Panc1 (cell line): Measurements from ENCODE around the gene HSD17B1. TPM values are rescaled to one million over a fixed set of nuclear protein-coding genes. Genes with fewer than 3 reads are reported as not detected.

ENCODE experiments used
- ATAC-seq: fragments of 200-7000 bp; cut with Tn5 transposase; 2 replicates; pipeline ENCODE4 v1.9.1; 2020; ENCODE audit warnings: mild to moderate bottlenecking, moderate library complexity
- BruUV-seq: library from RNA; stranded (reverse); fragments of 400-500 nt; replicated peaks from 2 replicates; lab custom pipeline; 2021; lab: Mats Ljungman, UMichigan
- CTCF ChIA-PET: fragments of 300-600 bp; sonication (Branson Sonifier 250); formaldehyde crosslinking; loops from one replicate; lab custom pipeline; 2022; ENCODE audit warnings: antibody characterized with exemption; lab: Charles Lee
- POLR2A ChIA-PET: fragments of 300-600 bp; sonication (Branson Sonifier 250); formaldehyde crosslinking; loops from one replicate; lab custom pipeline; 2022; ENCODE audit warnings: antibody characterized with exemption; lab: Charles Lee
- DNase-seq: peaks from one replicate; pipeline ENCODE4 v3.0.0-alpha.2; 2010; ENCODE audit warnings: low read depth, low spot score
- H3K27ac ChIP-seq: 2 replicates; pipeline ENCODE4 v1.5.1; 2011; ENCODE audit warnings: mild to moderate bottlenecking, low read length, inconsistent platforms
- H3K27me3 ChIP-seq: fragments of 200-500 bp; sonication (Bioruptor generic); 2 replicates; pipeline ENCODE4 v1.6.0; 2014; ENCODE audit warnings: low read length, inconsistent platforms; ENCODE audit not compliant: control insufficient read depth, insufficient read depth
- H3K36me3 ChIP-seq: fragments of 200-500 bp; sonication (Bioruptor generic); 2 replicates; pipeline ENCODE4 v1.5.1; 2014; ENCODE audit warnings: inconsistent platforms, mild to moderate bottlenecking, low read length, moderate library complexity; ENCODE audit not compliant: control insufficient read depth, insufficient read depth
- H3K4me1 ChIP-seq: 2 replicates; pipeline ENCODE4 v1.5.1; 2011; ENCODE audit warnings: inconsistent platforms, mild to moderate bottlenecking, low read length, moderate library complexity; ENCODE audit not compliant: control insufficient read depth, insufficient read depth
- H3K4me3 ChIP-seq, 2 experiments: 2 replicates each; pipeline ENCODE4 v1.5.1; 2011 to 2012; ENCODE audit warnings: low read depth in 2 of 2, low read length in 2 of 2, mild to moderate bottlenecking in 2 of 2, inconsistent platforms in 1 of 2, moderate library complexity in 1 of 2
- H3K9me3 ChIP-seq: fragments of 200-500 bp; sonication (Bioruptor generic); 2 replicates; pipeline ENCODE4 v1.5.1; 2014; ENCODE audit warnings: low read depth, mild to moderate bottlenecking, inconsistent platforms, low read length, moderate library complexity; ENCODE audit not compliant: control insufficient read depth, insufficient read depth
- CTCF ChIP-seq: fragments of 450-650 bp; IDR thresholded peaks from 2 replicates; pipeline ENCODE4 v1.5.1; 2017; ENCODE audit warnings: mild to moderate bottlenecking
- POLR2AphosphoS5 ChIP-seq: IDR thresholded peaks from 2 replicates; pipeline ENCODE4 v1.6.1; 2012; ENCODE audit warnings: mild to moderate bottlenecking, low read depth, low read length, moderate library complexity
- REST ChIP-seq, 2 experiments: IDR thresholded peaks; 2 replicates each; pipeline ENCODE4 v1.6.1; 2011 to 2012; ENCODE audit warnings: low read depth in 2 of 2, control low read depth in 1 of 2, low read length in 1 of 2, mild to moderate bottlenecking in 1 of 2, moderate library complexity in 1 of 2; ENCODE audit not compliant: insufficient read depth in 1 of 2
- SIN3A ChIP-seq: IDR thresholded peaks from 2 replicates; pipeline ENCODE4 v1.6.1; 2012; ENCODE audit warnings: low read depth, mild to moderate bottlenecking, low read length, moderate library complexity, borderline replicate concordance; ENCODE audit not compliant: insufficient read depth
- TCF7L2 ChIP-seq: IDR thresholded peaks from 2 replicates; pipeline ENCODE4 v1.6.1; 2011; ENCODE audit warnings: mild to moderate bottlenecking, low read depth, low read length, inconsistent platforms
- in situ Hi-C: cut with HindIII; loops from 2 replicates; pipeline ENCODE4 v1.10.0; 2016; ENCODE audit warnings: low sequenced_read_pairs, low pct_unique_long_range_greater_than_20kb
- intact Hi-C: fragments of 100-400 bp; cut with micrococcal nuclease; formaldehyde crosslinking; loops from one replicate; pipeline ENCODE4 v1.10.0; 2022; ENCODE audit not compliant: unreplicated experiment
- total RNA-seq: library from RNA; stranded (reverse); gene quantifications from one replicate; pipeline ENCODE4 v1.2.1, GENCODE V29; 2021; ENCODE audit not compliant: unreplicated experiment

Gene HSD17B1
- total RNA-seq, 1 experiment from 2014 or later = 5.4 TPM

GRCh38 chr17:42553161-42553818 lies 567 bp downstream of the HSD17B1 start:
- H3K9me3 ChIP-seq = no peaks in the 10 kb centered on the region
- CTCF ChIA-PET = interaction anchor here (0.6 kb wide), 1 partner anchor 309 kb away, joined by 5 read pairs; no protein-coding TSS in a partner anchor
- no peak for DNase-seq
- peak; percentile 38 for TF ChIP-seq CTCF
- TF ChIP-seq SIN3A = no peak
- TF ChIP-seq POLR2AphosphoS5 = no peak
- no peak for TF ChIP-seq TCF7L2
- no peak for TF ChIP-seq REST (IDR thresholded peaks at IDR 0.05; ENCODE audit: insufficient read depth in 1 of 2, low read depth in 2 of 2, low read length in 1 of 2)
- POLR2A ChIA-PET = interaction anchor here (0.6 kb wide), 2 partner anchors 11 to 385 kb away, joined by 4 read pairs; no protein-coding TSS in a partner anchor
- peak overlapping the region; percentile 63 for H3K27ac ChIP-seq
- peak overlapping the region; percentile 68 to 69 for H3K4me3 ChIP-seq
- intact Hi-C loops = no loop called here
- peaks cover 19% of the 10 kb centered on the region; the same call in 1 of the 2 replicates for H3K4me1 ChIP-seq
- in situ Hi-C loops = no loop called here
- no peaks in the 10 kb centered on the region for H3K36me3 ChIP-seq
- BruUV-seq = no TSS peak
- H3K27me3 ChIP-seq = no peaks in the 10 kb centered on the region
- peak; percentile 64 for ATAC-seq

GRCh38 chr17:42553866-42554249 lies 1.1 kb downstream of the HSD17B1 start:
- POLR2A ChIA-PET = interaction anchor here (0.6 kb wide), 2 partner anchors 11 to 384 kb away, joined by 4 read pairs; no protein-coding TSS in a partner anchor
- CTCF ChIA-PET = interaction anchor here (0.6 kb wide), 2 partner anchors 309 to 526 kb away, joined by 5 to 6 read pairs; no protein-coding TSS in a partner anchor
- no peaks in the 10 kb centered on the region for H3K27me3 ChIP-seq
- H3K27ac ChIP-seq = peak overlapping the region; percentile 63
- intact Hi-C loops (no loop called here), in situ Hi-C loops (no loop called here)
- DNase-seq (no peak), ATAC-seq (peak; percentile 57)
- H3K4me3 ChIP-seq = peak overlapping the region; percentile 68 to 69
- no peaks in the 10 kb centered on the region for H3K36me3 ChIP-seq
- peaks cover 17% of the 10 kb centered on the region; the same call in 1 of the 2 replicates for H3K4me1 ChIP-seq
- no TSS peak for BruUV-seq
- no peak for TF ChIP-seq SIN3A
- no peak for TF ChIP-seq CTCF
- no peak for TF ChIP-seq POLR2AphosphoS5
- TF ChIP-seq REST (IDR thresholded peaks at IDR 0.05; ENCODE audit: insufficient read depth in 1 of 2, low read depth in 2 of 2, low read length in 1 of 2) = no peak
- no peak for TF ChIP-seq TCF7L2
- no peaks in the 10 kb centered on the region for H3K9me3 ChIP-seq
